Measurements from ENCODE around the gene SHMT2.
A peak's percentile ranks its signal among the peaks of the same experiment; 100 is the strongest.

The SHMT2 gene

DNA sequence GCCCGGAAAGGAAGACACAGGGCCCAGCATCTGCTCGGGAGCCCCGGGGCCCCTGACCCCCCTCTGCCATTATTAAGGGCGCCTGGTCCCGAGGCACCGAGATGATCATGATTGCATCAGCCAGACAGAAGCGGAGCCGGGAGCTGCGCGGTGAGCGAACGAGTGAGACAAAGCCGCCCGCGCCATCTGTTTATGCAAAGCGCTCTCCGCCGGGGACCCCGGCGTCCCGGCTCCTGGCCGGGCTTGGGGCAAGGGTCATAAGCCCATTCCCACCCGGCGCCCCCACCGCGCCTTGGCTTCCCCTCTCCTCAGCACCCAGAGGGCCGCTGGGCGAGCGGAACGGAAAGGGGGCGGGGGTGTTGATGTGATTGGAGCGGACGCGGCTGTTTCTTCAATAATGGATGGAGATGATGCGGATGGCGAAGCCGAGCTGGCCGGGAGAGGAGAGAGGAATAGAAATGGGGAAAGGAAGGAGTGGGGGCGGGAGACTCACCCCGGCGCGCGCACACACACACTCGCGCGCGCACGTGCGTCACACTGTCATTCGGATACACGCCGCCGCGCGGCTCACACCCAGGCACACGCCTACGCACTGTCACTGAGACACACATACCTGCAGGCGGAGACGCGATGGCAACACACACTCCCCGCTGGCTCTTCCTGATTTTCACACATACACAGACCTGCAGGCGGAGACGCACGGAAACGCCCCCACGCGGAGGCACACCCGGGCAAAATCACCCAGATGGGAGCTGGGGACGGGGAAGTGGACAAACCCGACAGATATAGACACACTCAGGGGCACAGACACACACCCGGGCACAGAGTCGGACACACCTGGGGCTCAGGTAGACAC, 10.8 kb downstream of the SHMT2 start:
- DNase-seq (peak; percentile 76), ATAC-seq (no peak)

- ATAC-seq (no peak), DNase-seq (peak; percentile 48)
Observed at GRCh38 chr12:57240926-57241401, 11.5 kb downstream of the SHMT2 start.

- ATAC-seq (no peak), DNase-seq (peak; percentile 35)
Observed at GRCh38 chr12:57241402-57242310, 12.1 kb downstream of the SHMT2 start.

DNA sequence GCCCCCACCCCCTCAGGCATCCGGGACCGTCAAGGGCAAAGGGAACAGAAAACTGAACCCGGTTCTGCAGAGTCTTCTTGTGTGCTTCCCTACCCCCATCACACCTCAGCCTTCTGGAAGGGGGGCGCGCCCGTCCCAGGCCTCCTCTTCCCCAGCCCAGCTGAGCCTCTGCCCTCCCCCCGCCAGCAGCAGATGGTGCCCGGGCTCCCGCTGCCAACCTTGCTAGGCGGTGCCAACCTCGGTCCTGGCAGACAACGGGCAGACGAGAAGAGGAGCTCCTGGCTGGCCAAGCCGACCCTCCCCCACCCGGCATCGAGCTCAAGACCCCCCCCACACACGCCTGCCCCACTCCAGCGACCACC, 12.8 kb downstream of the SHMT2 start:
- ATAC-seq (no peak), DNase-seq (peak; percentile 15)

- peak; percentile 88 for DNase-seq
- ATAC-seq: peak; percentile 7
Observed at GRCh38 chr12:57242691-57243454, 13.4 kb downstream of the SHMT2 start.

DNA sequence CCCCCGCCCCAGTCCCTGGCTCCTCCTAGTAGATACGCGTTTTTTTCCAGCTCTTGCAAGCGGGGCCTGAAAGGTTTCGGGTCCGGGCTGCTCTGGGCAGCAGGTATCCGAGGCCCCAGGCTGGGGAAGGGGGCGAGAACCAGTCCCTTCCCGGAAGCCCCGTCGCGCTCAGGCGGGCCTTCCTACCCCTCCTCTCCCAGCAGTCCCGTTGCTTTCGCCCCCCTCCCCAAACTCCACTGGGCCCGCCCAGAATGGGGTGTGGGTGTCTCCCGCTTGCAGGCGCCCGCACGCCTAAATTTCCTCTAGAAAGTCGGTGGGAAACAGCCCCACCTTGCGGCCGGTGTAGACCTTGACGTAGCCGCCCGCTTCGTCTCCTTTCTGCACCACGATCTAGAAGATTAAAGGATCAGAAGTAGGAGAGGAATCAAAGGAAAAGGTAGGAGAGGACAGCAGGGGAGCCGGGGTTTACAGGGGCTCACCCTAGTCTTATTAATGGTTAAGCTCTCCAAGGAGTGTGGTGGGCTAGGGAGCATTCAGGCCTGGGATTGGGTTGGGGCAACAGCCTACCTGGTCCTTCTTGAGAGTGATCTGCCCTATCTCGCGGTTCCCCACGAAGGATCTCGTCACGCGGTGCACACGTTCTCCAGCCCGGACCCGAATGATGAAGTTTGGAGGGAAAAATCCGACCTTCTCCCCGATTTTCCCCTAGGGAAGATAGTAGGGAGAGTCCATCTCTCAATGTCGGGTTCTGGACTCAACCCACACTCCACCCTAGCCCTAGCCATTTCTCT, 14.2 kb downstream of the SHMT2 start:
- DNase-seq (peak; percentile 88), ATAC-seq (no peak)

DNA sequence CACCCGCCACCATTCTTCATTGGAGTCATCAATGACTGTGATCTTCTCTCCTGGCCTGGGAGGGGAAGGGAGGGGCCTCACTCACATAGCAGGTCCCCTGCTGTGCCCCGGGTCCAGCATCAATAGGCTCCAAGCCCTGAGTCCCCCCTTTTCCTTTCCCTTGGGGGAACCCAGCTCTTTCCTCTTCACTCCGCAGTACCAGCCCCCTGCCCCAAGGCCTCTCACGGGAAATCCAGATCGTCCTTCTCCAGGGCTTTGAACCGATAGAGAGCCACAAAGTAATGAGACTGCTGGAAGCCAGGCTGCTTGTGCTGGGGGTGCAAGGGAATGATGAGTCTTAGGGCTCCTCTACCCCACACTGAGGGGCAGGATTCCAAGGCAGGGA, 14.8 kb downstream of the SHMT2 start:
- no peak for ATAC-seq
- no peak for DNase-seq

GRCh38 chr12:57247041-57247440, 17.5 kb downstream of the SHMT2 start:
- DNase-seq (no peak), ATAC-seq (no peak)

DNA sequence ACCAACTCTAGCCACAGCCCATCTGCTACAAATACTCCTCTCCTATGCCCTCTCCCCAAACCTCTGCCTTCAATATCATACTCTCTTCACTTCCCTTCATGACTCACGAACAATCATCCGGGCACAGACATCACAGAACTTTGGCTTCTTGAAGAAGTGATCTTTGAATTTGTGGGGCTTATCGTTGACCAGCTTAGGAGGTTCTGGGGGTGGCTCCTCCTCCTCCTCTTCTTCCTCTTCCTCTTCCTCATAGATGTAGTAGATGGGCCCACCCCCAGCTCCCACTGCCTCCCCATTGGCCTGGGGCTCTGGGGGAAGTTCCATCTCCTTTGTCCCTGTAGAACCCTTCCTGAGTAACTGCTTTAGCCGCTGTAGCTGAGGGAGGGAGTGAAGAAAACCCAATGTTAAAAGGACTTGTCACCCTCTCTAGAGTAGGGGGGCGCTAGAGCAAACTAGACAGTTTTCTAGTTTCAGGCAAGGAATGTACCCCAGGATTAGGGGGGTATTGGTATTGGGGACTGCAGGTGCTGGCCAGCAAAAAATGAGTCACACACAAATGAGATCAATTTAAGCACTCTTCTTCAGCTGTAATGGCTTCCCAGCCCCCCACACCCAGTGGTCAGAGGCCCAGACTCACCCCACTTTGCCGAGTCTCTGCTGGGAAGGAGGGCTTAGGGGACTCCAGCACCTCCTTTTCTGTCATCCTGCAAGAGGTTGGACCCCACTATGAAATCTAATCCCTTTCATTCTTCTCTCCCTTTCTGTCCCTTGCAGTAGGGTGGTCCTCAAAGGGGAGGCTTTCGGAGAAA, 19.6 kb downstream of the SHMT2 start:
- ATAC-seq (peak; percentile 49), DNase-seq (peak; percentile 12)

DNA sequence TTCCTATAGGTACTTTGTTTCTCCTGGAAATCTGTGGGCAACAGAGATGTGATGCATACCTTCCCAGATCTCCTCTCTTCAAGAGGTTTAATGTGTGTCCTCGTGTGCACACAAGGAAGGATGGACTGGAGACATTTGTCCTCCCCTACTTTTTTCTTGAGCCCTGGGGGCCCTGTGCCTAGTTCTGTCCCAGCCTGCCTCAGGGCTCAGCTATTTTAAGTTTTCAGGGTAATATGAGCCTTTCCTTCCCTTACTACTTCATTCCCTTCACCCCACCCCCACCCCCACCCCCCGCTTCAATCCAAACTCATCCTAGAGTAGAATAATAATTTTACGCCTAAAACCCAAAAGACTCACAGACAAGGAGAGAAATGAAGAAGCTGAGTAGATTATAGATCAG, 21.0 kb downstream of the SHMT2 start:
- ATAC-seq (no peak), DNase-seq (no peak)

DNA sequence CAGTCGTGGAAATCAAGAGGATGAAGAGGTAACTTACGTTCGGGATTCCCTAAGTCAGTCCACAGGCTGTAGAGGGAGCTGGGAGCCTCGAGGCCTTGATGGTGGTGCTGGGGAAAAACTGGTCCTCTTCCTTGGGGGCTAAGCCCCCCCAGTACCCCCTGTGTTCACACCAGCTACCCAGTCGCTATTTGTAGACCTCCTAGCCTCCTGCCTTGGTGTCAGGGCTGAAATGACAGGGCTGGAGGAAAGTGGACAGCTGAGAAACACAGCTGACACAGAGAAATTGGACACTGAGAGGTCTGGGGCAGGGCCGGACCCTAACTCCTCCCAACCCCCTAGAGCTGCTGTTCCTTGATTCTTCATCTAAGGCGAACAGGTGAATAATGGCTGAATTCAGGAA, 21.4 kb downstream of the SHMT2 start, which contains the start of gene STAC3:
TSS of gene STAC3 (minus strand) at position 232 of the 400 bp plus-strand sequence. CDS start 1,551 bp downstream, outside the sequence.
- no peak for ATAC-seq
- DNase-seq: no peak

- ATAC-seq (no peak), DNase-seq (no peak)
Observed at GRCh38 chr12:57254506-57255280, 25.2 kb downstream of the SHMT2 start.

- ATAC-seq (no peak), DNase-seq (no peak)
Observed at GRCh38 chr12:57255916-57256315, 26.4 kb downstream of the SHMT2 start.

DNA sequence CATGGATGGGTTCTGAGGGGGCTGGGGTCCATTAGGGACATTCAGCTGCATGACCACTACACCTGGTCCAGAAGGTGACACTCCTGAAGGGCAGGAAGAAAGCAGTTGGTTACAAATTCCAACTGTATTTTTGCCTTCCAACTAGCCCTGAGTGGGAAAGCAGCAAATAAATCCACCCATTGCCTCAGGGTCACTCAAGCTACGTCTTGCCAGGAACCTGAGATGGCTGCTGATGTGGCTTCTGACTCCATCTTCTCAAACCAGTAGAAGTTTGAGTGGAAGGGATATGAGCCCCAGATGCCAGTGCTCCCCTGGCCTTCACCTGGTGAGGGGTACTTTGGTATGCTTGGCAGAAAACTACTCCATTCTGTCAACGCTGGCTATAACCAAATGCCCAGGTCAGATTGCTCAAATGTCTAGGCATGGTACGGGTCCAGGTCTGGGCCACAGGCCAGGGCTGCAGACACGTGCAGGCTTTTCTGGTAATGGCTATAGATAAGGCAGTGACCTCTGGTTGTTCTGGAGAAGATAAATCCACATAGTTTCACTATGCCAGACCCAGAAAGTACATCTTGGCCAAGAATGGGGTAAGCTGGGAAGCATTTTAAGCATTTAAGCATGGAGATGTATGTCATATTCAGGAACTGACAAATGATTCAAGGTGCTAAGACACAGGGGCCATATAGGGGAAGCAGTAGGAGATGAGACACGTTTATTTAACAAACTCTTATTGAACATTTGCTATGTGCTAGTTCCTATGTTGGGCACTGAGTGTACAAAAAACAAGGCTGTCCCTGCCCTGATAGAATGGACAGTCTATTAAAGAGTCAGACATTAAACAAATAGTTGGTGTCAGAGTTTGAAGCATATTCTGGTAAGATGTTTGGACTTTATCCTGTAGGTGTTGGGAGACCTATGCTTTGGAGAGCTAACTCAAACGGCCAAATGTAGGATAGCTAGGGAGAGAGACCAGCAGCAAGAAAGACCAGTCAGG, 29.8 kb downstream of the SHMT2 start:
- ATAC-seq: no peak
- no peak for DNase-seq

DNA sequence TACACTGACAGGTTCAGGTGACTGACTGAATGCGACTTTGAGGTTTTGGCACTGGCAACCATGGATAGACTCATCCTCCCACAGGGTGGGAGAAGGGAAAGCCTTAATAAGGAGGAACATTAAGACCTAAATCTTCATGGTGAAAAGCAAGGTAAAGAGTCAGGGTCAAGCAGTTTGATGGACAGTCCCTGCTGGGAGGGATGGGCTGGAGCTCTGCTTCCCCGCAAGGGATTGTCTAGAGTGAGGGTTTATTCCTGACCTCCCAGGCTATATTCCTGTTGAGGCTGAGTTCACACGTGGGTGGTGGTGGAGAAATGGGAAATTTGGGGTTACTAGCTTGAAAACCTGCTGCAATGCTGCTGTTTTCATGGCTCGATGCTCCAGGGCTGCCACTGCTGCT, 30.9 kb downstream of the SHMT2 start:
- no peak for DNase-seq
- ATAC-seq: no peak

DNA sequence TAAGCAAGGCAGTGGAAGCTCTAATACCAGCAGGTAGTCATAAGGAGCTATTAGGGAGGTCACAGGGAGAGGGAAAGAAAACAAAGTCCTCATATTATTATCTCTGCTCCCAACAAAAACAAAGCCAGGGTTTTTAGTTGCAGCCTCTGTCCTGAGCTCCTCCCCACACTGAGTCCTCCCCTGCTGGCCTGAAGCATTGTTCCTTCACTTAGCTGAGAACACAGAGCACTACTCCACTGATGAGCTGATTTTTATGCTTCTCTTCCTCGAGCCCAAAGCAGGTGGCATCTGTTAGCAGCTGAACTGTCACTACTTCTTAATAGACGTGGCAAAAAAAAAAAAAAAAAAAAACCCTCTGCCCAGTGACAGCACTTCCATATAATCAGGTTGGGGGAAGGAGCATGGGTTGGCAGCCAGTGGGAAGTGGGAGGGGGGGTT, 31.9 kb downstream of the SHMT2 start:
- no peak for DNase-seq
- ATAC-seq: no peak

- DNase-seq (no peak), ATAC-seq (no peak)
Observed at GRCh38 chr12:57262126-57262822, 32.8 kb downstream of the SHMT2 start.

DNA sequence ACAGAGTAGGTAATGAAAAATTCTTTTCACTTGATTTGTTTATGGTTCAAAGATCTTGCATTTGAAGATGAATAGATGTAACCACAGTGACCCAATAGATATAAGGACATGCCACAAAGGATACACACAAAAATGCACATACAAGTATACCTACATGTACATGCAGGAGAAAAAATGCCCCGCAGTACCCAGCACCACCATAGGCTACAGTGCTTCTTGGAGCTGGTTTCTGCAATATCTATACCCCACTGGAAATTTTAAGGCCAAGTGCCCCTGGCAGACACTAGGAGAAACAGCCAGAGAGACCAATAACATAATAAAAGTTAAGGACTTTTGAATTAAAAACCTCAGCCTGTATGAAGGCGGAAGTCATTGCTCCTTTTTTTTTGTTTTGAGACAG, 33.6 kb downstream of the SHMT2 start:
- no peak for ATAC-seq
- DNase-seq: no peak
